HL-60 (cell line): Measurements from ENCODE around the gene AK9.

Experiments
- CTCF ChIP-seq: IDR thresholded peaks from one replicate; pipeline ENCODE4 v1.5.1; 2011; ENCODE audit warnings: low read length, control low read depth, inconsistent platforms; ENCODE audit not compliant: insufficient read depth
- GABPA ChIP-seq: IDR thresholded peaks from 2 replicates; pipeline ENCODE4 v1.6.1; 2012; ENCODE audit warnings: low read depth

- TF ChIP-seq CTCF (no peak), GABPA (no peak)
These were observed 194.8 kb downstream of the AK9 start for GRCh38 chr6:109496036-109496772.
